Measurements from ENCODE around the gene MRGPRF.

Gene MRGPRF

DNA sequence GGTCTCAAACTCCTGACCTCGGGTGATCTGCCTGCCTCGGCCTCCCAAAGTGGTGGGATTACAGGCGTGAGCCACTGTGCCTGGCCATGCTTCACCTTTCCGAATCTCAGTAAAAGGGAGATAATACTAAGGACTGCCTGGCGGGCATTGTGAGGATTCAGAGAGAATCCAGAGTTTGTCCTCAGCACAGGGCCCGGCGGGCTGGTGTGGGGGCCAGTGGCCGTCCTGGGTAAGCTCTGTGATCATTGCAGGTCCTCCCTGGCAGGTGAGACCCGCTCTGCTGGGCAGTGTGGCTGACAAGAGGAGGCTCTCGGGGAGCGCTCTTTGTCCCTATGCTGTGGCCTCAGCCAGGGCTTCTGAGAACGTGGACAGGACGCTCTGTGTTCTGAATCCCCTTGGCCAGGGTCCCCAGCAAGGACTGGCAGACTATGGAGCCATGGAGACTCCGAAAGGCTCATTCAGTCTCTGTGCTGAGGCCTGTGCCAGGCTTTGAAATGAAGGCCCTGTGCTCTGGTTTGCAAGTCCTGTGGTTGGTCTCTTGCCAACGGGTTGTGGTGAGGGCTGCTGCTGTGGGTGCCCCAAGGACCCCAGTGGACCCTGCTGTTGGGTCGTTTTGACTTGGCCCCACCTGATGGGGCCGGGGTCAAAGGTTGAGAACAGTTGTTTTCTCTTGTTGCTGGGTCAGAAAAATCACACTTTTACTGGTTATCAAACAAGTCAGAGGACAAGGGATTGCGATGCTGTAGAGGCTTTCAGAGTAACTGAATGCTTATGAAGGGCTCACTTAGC, 37.7 kb upstream of the MRGPRF start:
- no peak for DNase-seq (ENCODE audit: low read depth in 2 of 2)

DNA sequence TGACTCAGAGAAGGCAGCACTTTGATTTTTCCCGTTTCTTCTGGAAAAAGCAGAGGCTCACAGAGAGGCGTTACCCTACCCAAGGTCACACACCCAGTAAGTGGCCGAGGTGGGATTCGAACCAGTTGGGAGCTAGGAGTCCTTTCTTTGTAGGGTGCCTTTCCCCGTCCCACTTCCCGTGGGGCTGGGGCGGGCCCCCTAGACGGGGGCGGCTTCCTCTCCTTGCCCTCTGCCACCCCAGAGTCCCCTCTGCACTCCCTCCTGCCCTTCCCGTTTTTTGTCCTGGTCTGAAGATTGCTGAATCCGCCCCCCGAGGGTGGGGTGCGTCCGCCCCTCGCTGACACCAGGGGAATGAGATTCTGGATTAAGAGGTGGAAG, 36.4 kb upstream of the MRGPRF start:
- DNase-seq (ENCODE audit: low read depth in 2 of 2): no peak

DNA sequence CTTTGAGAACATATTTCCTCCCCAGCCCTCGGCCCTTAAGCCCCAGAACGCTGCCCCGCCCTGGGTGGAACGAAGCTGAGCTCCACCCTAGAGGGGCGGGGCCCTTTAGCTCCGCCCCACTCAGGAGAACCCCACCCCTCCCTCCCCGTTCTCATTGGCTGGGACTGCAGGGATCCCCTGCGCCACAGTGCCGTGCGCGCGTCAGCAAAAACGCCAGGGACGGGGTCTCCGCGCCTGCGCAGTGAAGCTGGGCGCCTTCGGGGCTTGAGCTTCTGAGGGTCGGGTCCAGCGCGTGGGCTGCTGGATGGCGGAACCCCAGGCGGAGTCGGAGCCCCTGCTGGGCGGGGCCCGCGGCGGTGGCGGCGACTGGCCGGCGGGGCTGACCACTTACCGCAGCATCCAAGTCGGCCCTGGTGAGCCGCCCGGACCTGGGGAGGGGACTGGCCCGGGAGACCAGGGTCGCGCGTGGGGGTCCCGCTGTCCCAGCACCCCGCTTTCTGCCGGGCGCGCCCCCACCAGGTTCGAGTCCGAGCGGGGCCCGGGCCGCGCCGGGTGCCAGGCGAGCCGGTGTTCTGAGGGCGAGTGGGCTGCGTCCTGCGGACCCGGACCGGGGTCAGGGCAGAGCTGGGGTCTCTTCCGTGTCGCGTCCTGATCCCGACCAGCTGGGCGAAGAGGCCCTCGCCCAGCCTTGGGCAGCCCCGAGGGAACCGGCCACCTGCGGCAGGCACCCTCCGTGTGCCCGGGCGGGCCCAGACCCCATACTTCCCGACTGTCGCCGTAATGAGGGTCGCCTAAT, 35.8 kb upstream of the MRGPRF start, which contains the start of gene TPCN2:
TPCN2 (plus strand) TSS at position 239 of the 796 bp plus-strand sequence; CDS start at position 305, 66 bp downstream.
- peak; percentile 80 to 87 for DNase-seq (ENCODE audit: low read depth in 2 of 2)

DNA sequence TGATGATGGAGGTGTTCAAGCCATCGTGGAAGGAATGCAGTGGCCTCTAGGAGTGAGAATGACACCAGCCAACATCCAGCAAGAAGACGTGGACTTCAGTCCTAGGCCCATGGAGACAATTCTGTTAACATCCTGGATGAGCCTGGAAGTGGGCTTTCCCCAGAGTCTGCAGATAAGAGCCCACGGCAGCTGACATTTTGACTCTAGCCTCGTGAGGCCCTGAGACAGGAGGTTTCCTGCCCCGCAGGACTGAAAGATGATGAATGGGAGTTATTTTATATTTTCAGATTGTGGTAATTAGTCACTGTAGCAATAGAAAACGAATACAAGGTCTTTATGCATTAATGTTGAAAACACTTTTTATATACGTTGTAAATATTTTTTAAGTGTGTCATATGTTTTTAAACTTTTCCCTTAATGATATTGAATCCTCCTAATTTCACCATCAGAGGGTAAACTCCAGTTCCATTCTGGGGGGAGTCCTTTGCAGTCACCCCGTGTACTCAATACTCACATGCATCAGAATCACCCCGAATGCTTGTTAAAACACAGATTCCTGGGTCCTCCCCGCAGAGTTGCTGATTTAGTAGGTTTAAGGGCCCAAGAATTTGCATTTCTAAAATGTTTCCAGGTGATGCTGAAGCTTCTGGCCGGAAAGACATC, 35.1 kb upstream of the MRGPRF start:
- DNase-seq (ENCODE audit: low read depth in 2 of 2): no peak

DNA sequence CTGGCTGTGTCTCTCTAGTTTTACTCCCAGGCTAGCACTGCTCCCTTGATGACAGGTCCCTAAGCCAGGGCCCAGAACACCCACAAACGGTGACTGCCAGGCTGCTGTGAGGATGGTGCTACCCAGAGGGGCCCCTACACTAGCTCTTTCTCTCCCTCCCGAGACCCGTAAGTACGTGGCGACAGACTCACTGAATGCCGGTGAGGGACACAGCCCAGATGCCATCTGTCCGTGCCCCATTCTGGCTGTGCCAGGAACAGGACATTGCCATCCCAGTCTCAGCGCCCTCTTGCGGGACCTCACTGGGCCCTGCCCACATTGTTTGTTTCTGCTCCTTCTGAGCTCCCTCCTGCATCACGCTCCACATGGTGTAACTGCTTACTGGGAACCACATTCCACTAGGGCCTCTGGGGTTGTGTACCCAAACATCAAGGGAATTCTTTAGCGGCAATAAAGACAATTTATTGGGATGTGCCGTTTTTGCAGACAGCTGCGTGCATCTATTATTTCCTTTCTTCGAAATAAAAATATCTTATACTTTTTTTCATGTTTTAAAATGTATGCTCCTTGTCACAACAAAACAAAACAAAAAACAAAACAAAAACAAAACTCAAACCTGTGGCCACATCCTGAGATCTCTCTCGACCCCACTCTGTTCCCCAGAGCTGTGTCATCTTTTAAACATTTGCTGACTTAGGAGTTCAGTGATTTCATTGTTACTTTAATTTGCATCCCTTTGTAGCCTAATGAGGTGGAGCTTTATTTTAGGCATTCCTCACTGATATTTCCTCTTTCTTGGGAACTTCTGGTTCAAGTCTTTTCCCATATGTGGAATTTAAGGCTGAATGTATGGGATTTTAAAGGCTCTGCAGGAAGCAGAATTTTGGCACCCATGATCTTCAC, 31.3 kb upstream of the MRGPRF start:
- no peak for DNase-seq (ENCODE audit: low read depth in 2 of 2)

DNA sequence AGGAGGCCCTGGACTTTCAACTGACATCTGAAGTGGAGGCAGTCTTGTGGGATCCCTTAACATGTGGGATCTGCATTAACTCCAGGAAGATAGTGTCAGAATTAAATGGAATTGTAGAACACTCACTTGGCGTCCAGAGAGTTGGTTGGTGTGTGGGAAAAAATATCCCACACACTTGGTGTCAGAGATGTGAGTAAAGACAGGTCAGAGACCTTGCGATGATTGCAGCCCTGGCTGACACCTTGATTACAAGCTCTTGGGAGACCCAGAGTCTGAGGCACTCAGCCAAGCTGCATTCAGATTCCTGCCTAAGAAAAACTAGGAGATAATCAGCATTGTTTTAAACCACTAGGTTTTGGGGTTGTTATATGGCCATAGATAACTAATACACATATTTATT, 28.5 kb upstream of the MRGPRF start:
- DNase-seq (ENCODE audit: low read depth in 2 of 2): no peak

DNA sequence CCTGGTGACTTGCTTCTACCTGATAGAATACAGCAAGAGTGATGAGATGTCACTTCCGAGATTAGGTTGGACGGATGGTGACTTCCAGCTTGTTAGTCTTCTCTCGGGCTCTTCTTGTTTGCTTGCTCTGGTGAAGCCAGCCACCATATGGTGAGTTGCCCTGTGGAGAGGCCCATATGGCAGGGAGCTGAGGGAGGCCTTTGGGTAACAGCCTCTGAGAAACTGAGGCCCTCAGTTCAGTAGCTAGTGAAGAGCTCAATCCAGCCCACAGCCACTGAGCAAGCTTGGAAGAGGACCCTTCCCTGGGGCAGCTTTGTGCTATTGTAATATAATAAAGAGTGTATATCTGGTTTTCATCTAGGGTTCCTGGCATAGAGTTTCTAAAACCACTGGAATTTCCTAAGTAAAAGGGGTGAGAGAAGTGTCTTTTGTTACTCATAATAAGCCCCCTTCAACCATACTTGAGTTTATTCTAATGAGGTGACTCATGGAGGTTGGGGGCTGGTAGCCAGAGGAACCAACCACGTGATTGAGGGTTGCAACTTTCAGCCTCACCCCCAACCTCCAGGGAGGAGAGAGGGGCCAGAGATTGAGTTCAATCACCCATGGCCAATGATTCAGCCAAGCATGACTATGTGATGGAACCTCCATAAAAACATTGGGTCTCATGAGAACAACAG, 27.7 kb upstream of the MRGPRF start:
- DNase-seq (ENCODE audit: low read depth in 2 of 2): peak in 1 of 2 donors; percentile 33

DNA sequence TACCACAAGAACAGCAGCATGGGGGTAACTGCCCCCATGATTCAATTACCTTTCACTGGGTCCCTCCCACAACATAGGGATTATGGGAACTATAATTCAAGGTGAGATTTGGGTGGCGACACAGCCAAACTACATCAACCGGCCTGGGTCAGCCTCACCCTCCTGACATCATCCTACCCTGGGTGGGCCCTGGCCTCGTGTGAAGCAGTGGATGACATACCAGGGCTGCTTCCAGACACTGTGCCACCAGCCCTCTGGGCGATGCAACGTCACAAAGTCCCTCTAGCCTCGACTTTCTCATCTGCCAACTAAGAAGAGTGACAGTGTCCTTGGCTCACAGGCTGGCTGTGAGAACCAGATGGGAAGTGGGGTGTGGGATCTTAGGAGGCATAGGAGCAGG, 27.0 kb upstream of the MRGPRF start:
- DNase-seq (ENCODE audit: low read depth in 2 of 2): no peak

DNA sequence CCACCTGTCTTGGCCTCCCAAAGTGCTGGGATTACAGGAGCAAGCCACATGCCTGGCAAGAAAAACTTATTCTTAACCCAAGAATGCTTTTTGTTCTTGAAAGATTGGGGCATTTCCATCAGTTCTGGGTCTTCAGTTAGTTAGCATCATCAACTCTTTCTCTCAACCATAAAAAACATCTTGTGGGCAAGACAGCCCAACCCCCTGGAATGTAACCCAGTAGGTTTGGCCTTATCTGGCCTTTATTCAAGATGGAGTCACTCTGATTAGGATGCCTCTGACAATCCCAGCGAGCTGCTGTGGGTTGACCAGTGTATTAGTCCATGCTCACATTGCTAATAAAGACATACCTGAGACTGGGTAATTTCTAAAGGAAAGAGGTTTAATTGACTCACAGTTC, 26.5 kb upstream of the MRGPRF start:
- no peak for DNase-seq (ENCODE audit: low read depth in 2 of 2)

DNA sequence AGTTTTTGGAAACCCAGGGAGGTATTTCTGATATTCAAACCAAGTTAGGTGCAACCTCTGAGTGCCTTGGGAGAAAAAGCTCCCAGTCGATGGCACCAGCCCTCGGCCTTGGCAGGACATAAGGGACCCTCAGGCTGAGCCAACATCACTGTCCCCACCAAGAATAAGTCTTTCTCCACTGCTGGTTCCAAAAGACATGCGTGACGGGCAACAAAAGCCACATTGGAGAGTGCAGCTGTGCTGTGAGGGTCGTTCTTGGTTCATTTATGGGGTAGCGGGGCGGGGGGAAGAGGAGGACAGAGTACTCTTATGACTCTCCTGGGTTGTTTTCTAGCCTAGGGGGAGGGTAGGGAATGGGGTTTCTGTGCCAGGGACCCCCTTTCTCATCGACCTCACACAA, 24.5 kb upstream of the MRGPRF start:
- DNase-seq (ENCODE audit: low read depth in 2 of 2): no peak

DNA sequence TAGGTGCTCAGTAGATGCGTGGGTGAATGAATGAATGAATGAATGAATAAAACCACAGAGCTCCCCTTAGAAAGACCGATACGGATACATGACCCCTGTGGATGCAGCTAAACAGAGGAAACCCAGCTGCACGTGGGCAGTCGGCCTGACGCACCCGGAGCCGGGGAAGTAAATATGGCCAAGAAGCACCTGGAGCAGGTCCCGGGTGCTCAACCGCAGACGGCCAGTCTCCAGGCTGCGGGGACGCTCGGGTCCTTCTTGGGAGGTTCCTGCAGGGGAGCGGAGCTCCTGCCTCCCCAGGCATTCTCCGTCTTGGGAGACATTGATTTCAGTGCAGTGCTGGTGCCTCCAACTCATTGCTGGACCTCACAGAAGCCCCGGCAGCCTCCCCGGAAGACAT, 24.0 kb upstream of the MRGPRF start:
- no peak for DNase-seq (ENCODE audit: low read depth in 2 of 2)

DNA sequence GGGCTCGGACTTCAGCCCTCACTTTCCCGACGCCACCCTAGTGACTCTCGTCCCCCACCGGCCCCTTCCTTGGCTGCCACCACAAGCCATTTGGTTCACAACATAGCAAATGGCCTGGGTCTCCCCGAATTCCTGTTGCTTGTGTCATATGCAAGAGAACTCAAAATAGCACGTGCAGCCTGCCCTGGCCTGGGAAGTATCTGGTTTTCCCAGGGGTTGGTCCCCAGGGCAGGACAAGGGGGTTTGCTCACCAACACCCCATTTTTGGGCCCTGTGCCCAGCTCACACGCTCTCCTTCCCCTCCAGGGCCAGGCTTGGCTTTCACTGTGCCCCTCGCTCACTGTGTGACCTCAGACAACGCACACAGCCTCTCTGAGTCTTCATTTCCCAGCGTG, 22.9 kb upstream of the MRGPRF start:
- DNase-seq (ENCODE audit: low read depth in 2 of 2): no peak

DNA sequence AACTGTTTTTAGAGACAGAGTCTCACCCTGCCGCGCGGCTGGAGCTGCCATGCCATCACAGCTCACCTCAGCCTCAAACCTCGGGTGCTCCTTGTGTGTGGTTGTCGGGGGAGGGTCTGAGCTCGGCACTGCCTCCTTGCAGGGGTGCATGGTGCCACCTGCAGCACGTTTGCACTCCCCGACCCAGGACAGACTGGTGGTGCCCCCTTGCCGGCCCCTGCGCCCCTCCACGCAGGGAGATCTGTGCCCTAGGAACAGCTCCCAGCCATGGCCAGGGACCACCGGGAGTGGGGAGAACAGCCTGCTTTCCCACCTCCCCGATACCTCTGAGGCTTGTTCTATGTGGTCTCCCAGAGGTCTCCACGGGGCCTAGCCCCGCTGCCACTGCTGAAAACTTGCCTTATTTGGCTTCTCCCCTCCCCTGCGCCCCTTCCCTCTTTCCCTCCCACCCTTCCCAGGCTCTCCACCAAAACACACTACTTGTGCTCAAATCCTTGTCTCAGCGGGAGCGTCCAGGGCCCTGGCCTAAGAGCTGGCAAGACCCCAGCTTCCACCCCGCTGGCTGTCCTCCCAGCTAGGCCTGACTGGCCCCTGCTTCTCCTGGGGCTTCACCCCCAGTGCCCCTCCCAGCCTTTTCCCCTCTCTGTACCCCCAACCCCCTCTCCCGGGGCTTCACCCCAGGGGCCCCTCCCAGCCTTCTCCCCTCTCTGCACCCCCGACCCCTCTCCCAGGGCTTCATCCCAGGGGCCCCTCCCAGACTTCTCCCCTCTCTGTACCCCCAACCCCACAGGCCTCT, 22.3 kb upstream of the MRGPRF start:
- DNase-seq (ENCODE audit: low read depth in 2 of 2): no peak

DNA sequence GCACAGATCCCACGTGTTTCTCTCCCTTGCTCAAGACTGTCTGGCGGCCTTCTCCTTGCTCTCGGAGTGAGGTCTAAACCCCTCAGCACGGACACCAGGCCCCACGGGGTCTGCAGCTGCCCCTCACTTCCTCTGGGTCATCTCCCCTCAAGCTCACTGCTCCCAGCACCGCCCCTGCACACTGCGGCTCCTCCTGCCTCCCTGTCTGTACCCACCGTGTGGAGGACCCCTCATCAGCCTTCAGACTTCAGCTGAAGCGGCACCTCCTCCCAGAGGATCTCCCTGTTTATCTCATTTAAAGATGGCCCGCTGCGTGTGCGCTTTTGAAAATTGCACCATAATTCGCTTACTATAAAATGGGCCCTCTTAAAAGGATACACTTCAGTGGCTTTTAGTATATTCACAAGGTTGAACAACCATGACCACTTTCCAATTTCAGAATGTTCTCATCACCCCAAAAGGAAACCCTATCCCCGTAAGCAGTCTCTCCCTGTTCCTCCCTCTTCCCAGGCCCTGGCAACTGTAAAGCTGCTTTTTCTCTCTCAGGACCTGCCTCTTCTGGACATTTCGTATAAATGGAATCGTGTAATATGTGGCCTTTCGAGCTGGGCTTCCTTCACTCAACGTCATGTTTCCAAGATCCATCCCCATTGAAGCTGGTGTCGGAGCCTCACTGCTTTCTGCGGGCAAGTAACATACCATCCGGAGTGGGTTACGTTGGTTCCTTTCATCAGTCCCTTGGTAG, 21.2 kb upstream of the MRGPRF start:
- no peak for DNase-seq (ENCODE audit: low read depth in 2 of 2)

DNA sequence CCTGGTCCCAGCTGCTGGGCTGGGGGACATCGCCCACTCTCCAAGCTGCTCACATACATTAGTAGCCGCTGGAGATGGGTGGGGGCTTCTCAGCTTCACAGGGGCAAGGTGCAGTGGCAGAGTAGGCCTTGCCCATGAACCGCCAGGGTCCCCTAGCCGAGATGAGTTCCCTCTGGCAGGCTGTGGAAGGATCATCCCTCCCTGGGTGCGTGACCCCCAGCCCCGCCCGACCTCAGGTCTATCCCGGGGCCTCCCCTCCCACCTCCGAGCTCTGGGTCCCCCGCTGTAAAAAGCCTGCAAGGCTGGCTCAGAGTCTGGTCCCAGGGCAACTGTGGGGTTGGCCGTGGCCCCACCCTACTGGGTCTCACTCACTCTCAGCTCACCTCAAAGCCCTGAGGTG, 20.4 kb upstream of the MRGPRF start:
- DNase-seq (ENCODE audit: low read depth in 2 of 2): no peak

DNA sequence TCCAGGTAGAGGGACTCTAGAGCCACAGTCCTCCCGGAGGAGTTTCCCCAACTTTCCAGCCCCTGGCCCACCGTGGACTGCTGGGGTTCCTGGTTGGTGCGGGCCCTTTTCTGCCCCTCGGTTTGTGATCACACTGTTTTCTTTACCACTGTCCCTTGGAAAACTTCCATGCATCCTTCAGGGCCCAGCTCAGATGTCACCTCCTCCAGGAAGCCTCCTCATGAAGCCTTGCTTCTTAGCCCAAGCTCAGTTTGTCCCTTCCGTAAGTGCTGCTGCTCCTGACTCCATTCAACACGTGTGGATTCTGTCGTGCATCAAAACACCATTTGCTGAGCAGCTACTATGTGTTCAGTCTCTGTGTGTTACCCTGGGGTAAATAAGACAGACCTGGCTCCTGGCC, 19.8 kb upstream of the MRGPRF start:
- DNase-seq (ENCODE audit: low read depth in 2 of 2): no peak

DNA sequence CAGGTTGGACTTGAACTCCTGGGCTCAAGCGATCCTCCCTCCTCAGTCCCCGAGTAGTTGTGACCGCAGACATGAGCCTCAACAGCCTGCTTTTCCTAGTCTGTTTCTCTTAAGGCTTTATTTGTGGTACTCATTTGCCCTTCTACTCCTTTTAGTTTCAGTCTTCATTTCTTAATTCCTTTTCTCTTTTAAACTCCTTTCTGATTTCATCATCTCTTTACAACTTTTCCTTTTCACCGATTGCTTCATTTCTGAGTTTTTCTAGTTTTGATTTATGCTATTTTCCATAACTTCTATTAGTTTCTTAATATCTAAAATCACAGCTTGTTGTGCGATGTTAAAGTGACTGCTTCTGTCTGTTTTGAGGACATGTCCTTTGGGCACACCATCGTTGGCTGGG, 17.3 kb upstream of the MRGPRF start:
- DNase-seq (ENCODE audit: low read depth in 2 of 2): no peak

DNA sequence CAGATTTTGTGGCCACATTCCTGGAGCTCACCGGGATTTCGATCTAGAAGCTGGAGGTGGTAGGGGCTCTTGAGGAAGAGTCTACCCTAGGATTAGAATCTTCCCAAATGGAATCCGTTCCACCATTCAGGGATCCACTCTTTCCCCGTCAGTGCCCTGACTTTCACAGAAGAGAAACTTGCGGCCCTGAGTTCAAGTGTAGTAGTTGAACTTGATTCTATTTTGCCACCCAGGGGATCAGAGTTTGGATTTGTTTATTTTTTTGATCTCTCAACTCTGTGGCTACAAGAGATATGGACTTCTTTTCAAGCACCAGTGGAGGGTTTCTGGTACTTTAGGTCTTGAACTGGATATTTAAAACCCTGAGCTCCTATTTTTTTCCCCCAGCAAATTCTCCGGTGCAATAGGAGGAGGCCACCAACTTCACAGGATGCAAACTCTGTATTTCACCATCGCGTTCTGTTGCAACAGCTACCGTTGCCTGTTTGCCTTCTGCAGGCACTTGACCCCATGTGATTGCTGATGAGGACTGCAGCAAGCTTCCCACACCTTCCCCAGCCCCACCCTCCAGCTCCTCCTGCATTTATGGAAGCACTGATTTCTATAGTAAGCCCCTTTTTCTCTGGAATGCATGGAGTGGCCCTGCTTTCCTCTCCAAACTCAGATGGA, 14.8 kb upstream of the MRGPRF start:
- DNase-seq (ENCODE audit: low read depth in 2 of 2): no peak

DNA sequence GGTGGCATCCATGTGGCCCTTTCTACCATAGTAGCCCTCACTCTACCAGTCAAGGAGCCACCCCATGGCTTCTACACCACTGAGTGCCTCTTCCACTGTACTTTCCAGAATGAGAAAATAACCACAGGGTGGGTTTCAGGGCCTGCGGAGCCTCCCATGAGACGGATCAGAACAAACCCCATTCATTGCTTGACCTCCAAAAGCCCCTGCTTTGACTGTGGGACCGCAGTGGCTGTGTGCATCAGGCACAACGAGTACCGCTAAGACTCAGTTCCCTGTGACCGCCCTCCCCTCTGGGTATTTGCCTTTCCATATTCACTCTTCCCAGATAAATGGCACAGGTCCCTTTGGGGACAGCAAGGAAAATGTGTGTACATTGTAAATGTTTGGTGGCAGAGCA, 11.5 kb upstream of the MRGPRF start:
- DNase-seq (ENCODE audit: low read depth in 2 of 2): no peak

All from stimulated activated CD8-positive, alpha-beta memory T cell treated with anti-CD3 and anti-CD28 coated beads, Interleukin-2, amount 100 ng/mL, for 48 hours (primary cell).